Panc1 (cell line): Measurements from ENCODE around the gene THEM4. TPM values are rescaled to one million over a fixed set of nuclear protein-coding genes. Genes with fewer than 3 reads are reported as not detected.

ENCODE experiments used
- ATAC-seq: fragments of 200-7000 bp; cut with Tn5 transposase; 2 replicates; pipeline ENCODE4 v1.9.1; 2020; ENCODE audit warnings: mild to moderate bottlenecking, moderate library complexity
- BruUV-seq: library from RNA; stranded (reverse); fragments of 400-500 nt; replicated peaks from 2 replicates; lab custom pipeline; 2021; lab: Mats Ljungman, UMichigan
- CTCF ChIA-PET: fragments of 300-600 bp; sonication (Branson Sonifier 250); formaldehyde crosslinking; loops from one replicate; lab custom pipeline; 2022; ENCODE audit warnings: antibody characterized with exemption; lab: Charles Lee
- POLR2A ChIA-PET: fragments of 300-600 bp; sonication (Branson Sonifier 250); formaldehyde crosslinking; loops from one replicate; lab custom pipeline; 2022; ENCODE audit warnings: antibody characterized with exemption; lab: Charles Lee
- DNase-seq: peaks from one replicate; pipeline ENCODE4 v3.0.0-alpha.2; 2010; ENCODE audit warnings: low read depth, low spot score
- H3K27ac ChIP-seq: 2 replicates; pipeline ENCODE4 v1.5.1; 2011; ENCODE audit warnings: mild to moderate bottlenecking, low read length, inconsistent platforms
- H3K27me3 ChIP-seq: fragments of 200-500 bp; sonication (Bioruptor generic); 2 replicates; pipeline ENCODE4 v1.6.0; 2014; ENCODE audit warnings: low read length, inconsistent platforms; ENCODE audit not compliant: control insufficient read depth, insufficient read depth
- H3K36me3 ChIP-seq: fragments of 200-500 bp; sonication (Bioruptor generic); 2 replicates; pipeline ENCODE4 v1.5.1; 2014; ENCODE audit warnings: inconsistent platforms, mild to moderate bottlenecking, low read length, moderate library complexity; ENCODE audit not compliant: control insufficient read depth, insufficient read depth
- H3K4me1 ChIP-seq: 2 replicates; pipeline ENCODE4 v1.5.1; 2011; ENCODE audit warnings: inconsistent platforms, mild to moderate bottlenecking, low read length, moderate library complexity; ENCODE audit not compliant: control insufficient read depth, insufficient read depth
- H3K4me3 ChIP-seq, 2 experiments: 2 replicates each; pipeline ENCODE4 v1.5.1; 2011 to 2012; ENCODE audit warnings: low read depth in 2 of 2, low read length in 2 of 2, mild to moderate bottlenecking in 2 of 2, inconsistent platforms in 1 of 2, moderate library complexity in 1 of 2
- H3K9me3 ChIP-seq: fragments of 200-500 bp; sonication (Bioruptor generic); 2 replicates; pipeline ENCODE4 v1.5.1; 2014; ENCODE audit warnings: low read depth, mild to moderate bottlenecking, inconsistent platforms, low read length, moderate library complexity; ENCODE audit not compliant: control insufficient read depth, insufficient read depth
- CTCF ChIP-seq: fragments of 450-650 bp; IDR thresholded peaks from 2 replicates; pipeline ENCODE4 v1.5.1; 2017; ENCODE audit warnings: mild to moderate bottlenecking
- POLR2AphosphoS5 ChIP-seq: IDR thresholded peaks from 2 replicates; pipeline ENCODE4 v1.6.1; 2012; ENCODE audit warnings: mild to moderate bottlenecking, low read depth, low read length, moderate library complexity
- REST ChIP-seq, 2 experiments: IDR thresholded peaks; 2 replicates each; pipeline ENCODE4 v1.6.1; 2011 to 2012; ENCODE audit warnings: low read depth in 2 of 2, control low read depth in 1 of 2, low read length in 1 of 2, mild to moderate bottlenecking in 1 of 2, moderate library complexity in 1 of 2; ENCODE audit not compliant: insufficient read depth in 1 of 2
- SIN3A ChIP-seq: IDR thresholded peaks from 2 replicates; pipeline ENCODE4 v1.6.1; 2012; ENCODE audit warnings: low read depth, mild to moderate bottlenecking, low read length, moderate library complexity, borderline replicate concordance; ENCODE audit not compliant: insufficient read depth
- TCF7L2 ChIP-seq: IDR thresholded peaks from 2 replicates; pipeline ENCODE4 v1.6.1; 2011; ENCODE audit warnings: mild to moderate bottlenecking, low read depth, low read length, inconsistent platforms
- in situ Hi-C: cut with HindIII; loops from 2 replicates; pipeline ENCODE4 v1.10.0; 2016; ENCODE audit warnings: low sequenced_read_pairs, low pct_unique_long_range_greater_than_20kb
- intact Hi-C: fragments of 100-400 bp; cut with micrococcal nuclease; formaldehyde crosslinking; loops from one replicate; pipeline ENCODE4 v1.10.0; 2022; ENCODE audit not compliant: unreplicated experiment
- total RNA-seq: library from RNA; stranded (reverse); gene quantifications from one replicate; pipeline ENCODE4 v1.2.1, GENCODE V29; 2021; ENCODE audit not compliant: unreplicated experiment

Gene THEM4
- total RNA-seq, 1 experiment from 2014 or later = 21.8 TPM

- no peak for TF ChIP-seq CTCF
- TF ChIP-seq SIN3A = no peak
- TF ChIP-seq POLR2AphosphoS5 = no peak
- no peak for TF ChIP-seq REST (IDR thresholded peaks at IDR 0.05; ENCODE audit: insufficient read depth in 1 of 2, low read depth in 2 of 2, low read length in 1 of 2)
- no peak for TF ChIP-seq TCF7L2
- no TSS peak for BruUV-seq
- CTCF ChIA-PET = no interaction called here
Observed at GRCh38 chr1:151923422-151923821, 14.1 kb upstream of the THEM4 start.

GRCh38 chr1:151920149-151920548, 10.8 kb upstream of the THEM4 start:
- no peak overlapping the region for H3K4me3 ChIP-seq
- POLR2A ChIA-PET = no interaction called here
- BruUV-seq = no TSS peak
- in situ Hi-C loops (no loop called here), intact Hi-C loops (no loop called here)
- no peaks in the 10 kb centered on the region for H3K36me3 ChIP-seq
- no peaks in the 10 kb centered on the region for H3K27me3 ChIP-seq
- no peak overlapping the region for H3K27ac ChIP-seq
- no peak for TF ChIP-seq CTCF
- no peak for TF ChIP-seq TCF7L2
- no peak for TF ChIP-seq SIN3A
- TF ChIP-seq REST (IDR thresholded peaks at IDR 0.05; ENCODE audit: insufficient read depth in 1 of 2, low read depth in 2 of 2, low read length in 1 of 2) = no peak
- no peak for TF ChIP-seq POLR2AphosphoS5
- peaks cover 4% of the 10 kb centered on the region; the same call in 1 of the 2 replicates for H3K4me1 ChIP-seq
- no peak for DNase-seq
- H3K9me3 ChIP-seq = no peaks in the 10 kb centered on the region
- CTCF ChIA-PET = no interaction called here
- no peak for ATAC-seq

More at GRCh38 chr1:151923422-151923821, 14.1 kb upstream of the THEM4 start:
- POLR2A ChIA-PET = no interaction called here
- no peaks in the 10 kb centered on the region for H3K36me3 ChIP-seq
- no peak overlapping the region for H3K27ac ChIP-seq
- in situ Hi-C loops = no loop called here
- no peak overlapping the region for H3K4me3 ChIP-seq
- intact Hi-C loops = no loop called here
- DNase-seq = no peak
- no peak for ATAC-seq
- H3K9me3 ChIP-seq = no peaks in the 10 kb centered on the region
- no peaks in the 10 kb centered on the region for H3K27me3 ChIP-seq
- H3K4me1 ChIP-seq = peaks cover 9% of the 10 kb centered on the region; the same call in 1 of the 2 replicates
